Stimulated activated CD8-positive, alpha-beta memory T cell treated with anti-CD3 and anti-CD28 coated beads, Interleukin-12 subunit alpha, Interleukin-12 subunit beta, amount 100 ng/mL, for 24 hours (primary cell): ENCODE measurements around the gene CLDN7.
A peak's percentile ranks its signal among the peaks of the same experiment; 100 is the strongest.

Experiments used
- DNase-seq: peaks from one replicate; pipeline ENCODE4 v3.0.0-alpha.2; 2020; ENCODE audit errors: extremely low read depth

Gene CLDN7

GRCh38 chr17:7238420-7239090 is 23.7 kb downstream of the CLDN7 start:
- no peak for DNase-seq

- DNase-seq: peak; percentile 80
Measured at GRCh38 chr17:7237761-7238419, 24.4 kb downstream of the CLDN7 start.

GRCh38 chr17:7237266-7237760 is 25.0 kb downstream of the CLDN7 start:
- DNase-seq: no peak

- no peak for DNase-seq
Measured at GRCh38 chr17:7236808-7237207, 25.5 kb downstream of the CLDN7 start.

GRCh38 chr17:7235693-7236665 is 26.3 kb downstream of the CLDN7 start:
- no peak for DNase-seq

- DNase-seq: peak; percentile 85
Measured at GRCh38 chr17:7234083-7234951, 28.0 kb downstream of the CLDN7 start, which contains the start of gene DVL2. Gene DVL2, minus strand, starts transcription at chr17:7234517. Its CDS starts 255 bp downstream, at chr17:7234262.

GRCh38 chr17:7233701-7234082 is 28.6 kb downstream of the CLDN7 start:
- DNase-seq: no peak

GRCh38 chr17:7232114-7232513 is 30.2 kb downstream of the CLDN7 start:
- no peak for DNase-seq

- DNase-seq: no peak
Measured at GRCh38 chr17:7229504-7229903, 32.8 kb downstream of the CLDN7 start.

- no peak for DNase-seq
Measured at GRCh38 chr17:7228920-7229319, 33.4 kb downstream of the CLDN7 start.

- no peak for DNase-seq
Measured at GRCh38 chr17:7226721-7227710, 35.3 kb downstream of the CLDN7 start.

- DNase-seq: no peak
Measured at GRCh38 chr17:7225711-7226331, 36.5 kb downstream of the CLDN7 start.

- no peak for DNase-seq
Measured at GRCh38 chr17:7224661-7225111, 37.6 kb downstream of the CLDN7 start.

- DNase-seq: no peak
Measured at GRCh38 chr17:7224110-7224509, 38.2 kb downstream of the CLDN7 start.

- no peak for DNase-seq
Measured at GRCh38 chr17:7223375-7223774, 38.9 kb downstream of the CLDN7 start.

- DNase-seq: no peak
Measured at GRCh38 chr17:7222972-7223292, 39.3 kb downstream of the CLDN7 start.

GRCh38 chr17:7222093-7222971 is 39.9 kb downstream of the CLDN7 start:
- no peak for DNase-seq

- DNase-seq: no peak
Measured at GRCh38 chr17:7221278-7222092, 40.8 kb downstream of the CLDN7 start.
